Activated T-cell treated with anti-CD3 and anti-CD28 coated beads, Interleukin-2, amount 50 U/mL, for 48 hours (primary cell): ENCODE measurements around the gene ANHX.

ENCODE experiments used
- DNase-seq, 2 experiments: peaks; one replicate each; pipeline ENCODE4 v3.0.0-alpha.2; 2020

Gene ANHX

GRCh38 chr12:133202493-133203343, 33.0 kb downstream of the ANHX start:
- DNase-seq, result no peak

GRCh38 chr12:133201888-133202287, 33.8 kb downstream of the ANHX start:
- no peak for DNase-seq

- DNase-seq, result no peak
Measured at GRCh38 chr12:133192847-133193246, 42.8 kb downstream of the ANHX start.

GRCh38 chr12:133190176-133190575, 45.5 kb downstream of the ANHX start:
- no peak for DNase-seq

- DNase-seq, result peak; percentile 94 to 95
Measured at GRCh38 chr12:133181238-133181959, 54.3 kb downstream of the ANHX start, which contains the start of gene ZNF268. ZNF268 (plus strand) TSS chr12:133181495; CDS start chr12:133181998, 503 bp downstream.

- no peak for DNase-seq
Measured at GRCh38 chr12:133180669-133181068, 55.0 kb downstream of the ANHX start.

- DNase-seq, result no peak
Measured at GRCh38 chr12:133174901-133175300, 60.8 kb downstream of the ANHX start.

- no peak for DNase-seq
Measured at GRCh38 chr12:133172491-133172890, 63.2 kb downstream of the ANHX start.
